ENCODE measurements around the gene MYMK. TPM values are rescaled to one million over a fixed set of nuclear protein-coding genes. Genes with fewer than 3 reads are reported as not detected.

Gene MYMK
- not detected in 5 replicates for total RNA-seq (2022; extraction: Qiagen RNA extraction; ENCODE audit: low read depth)

GRCh38 chr9:133524679-133525228 lies at the start of gene MYMK:
TSS of gene MYMK (minus strand) at chr9:133524959. CDS start at chr9:133524844, 115 bp downstream.

GRCh38 chr9:133534346-133535291 lies 9.9 kb upstream of the MYMK start, which contains the start of gene ADAMTSL2:
TSS of gene ADAMTSL2 (plus strand) at chr9:133534704. CDS start at chr9:133536713, 2,009 bp downstream.

GRCh38 chr9:133478851-133479711 lies 45.7 kb downstream of the MYMK start, which contains the start of gene SLC2A6:
TSS of gene SLC2A6 (minus strand) at chr9:133479099. CDS start at chr9:133479059, 40 bp downstream.

Other genes with a start within 250 kb of the MYMK start
- not detected in 5 replicates for gene ABO, start 249.8 kb downstream of the MYMK start, total RNA-seq (2022; extraction: Qiagen RNA extraction; ENCODE audit: low read depth)
- 24.0 to 32.5 TPM (median 27.3 TPM) in 5 replicates for gene SURF6, start 188.8 kb downstream of the MYMK start, total RNA-seq (2022; extraction: Qiagen RNA extraction; ENCODE audit: low read depth)
- 23.9 to 31.9 TPM (median 29.7 TPM) in 5 replicates for gene MED22, start 176.8 kb downstream of the MYMK start, total RNA-seq (2022; extraction: Qiagen RNA extraction; ENCODE audit: low read depth)
- gene RPL7A, start 176.7 kb downstream of the MYMK start, total RNA-seq (2022; extraction: Qiagen RNA extraction; ENCODE audit: low read depth) = 3,321 to 3,607 TPM (median 3,503 TPM) in 5 replicates
- gene SURF1, start 168.5 kb downstream of the MYMK start, total RNA-seq (2022; extraction: Qiagen RNA extraction; ENCODE audit: low read depth) = 30.5 to 49.9 TPM (median 44.1 TPM) in 5 replicates
- gene SURF2, start 168.4 kb downstream of the MYMK start, total RNA-seq (2022; extraction: Qiagen RNA extraction; ENCODE audit: low read depth) = 39.2 to 55.8 TPM (median 47.0 TPM) in 5 replicates
- 179 to 209 TPM (median 208 TPM) in 5 replicates for gene SURF4, start 148.9 kb downstream of the MYMK start, total RNA-seq (2022; extraction: Qiagen RNA extraction; ENCODE audit: low read depth)
- 0.23 to 1.4 TPM (median 0.81 TPM) in 5 replicates for gene STKLD1, start 148.6 kb downstream of the MYMK start, total RNA-seq (2022; extraction: Qiagen RNA extraction; ENCODE audit: low read depth)
- 31.4 to 44.3 TPM (median 39.2 TPM) in 5 replicates for gene REXO4, start 106.9 kb downstream of the MYMK start, total RNA-seq (2022; extraction: Qiagen RNA extraction; ENCODE audit: low read depth)
- 0.28 to 0.73 TPM (median 0.48 TPM) in 5 replicates for gene ADAMTS13, start 102.6 kb downstream of the MYMK start, total RNA-seq (2022; extraction: Qiagen RNA extraction; ENCODE audit: low read depth)
- 3.3 to 4.8 TPM (median 4.4 TPM) in 5 replicates for gene CACFD1, start 65.0 kb downstream of the MYMK start, total RNA-seq (2022; extraction: Qiagen RNA extraction; ENCODE audit: low read depth)
- 16.2 to 24.6 TPM (median 21.2 TPM) in 5 replicates for gene SLC2A6, start 45.9 kb downstream of the MYMK start, total RNA-seq (2022; extraction: Qiagen RNA extraction; ENCODE audit: low read depth)
- gene ADAMTSL2, start 9.7 kb upstream of the MYMK start, total RNA-seq (2022; extraction: Qiagen RNA extraction; ENCODE audit: low read depth) = not detected in 5 replicates
- gene FAM163B, start 84.4 kb upstream of the MYMK start, total RNA-seq (2022; extraction: Qiagen RNA extraction; ENCODE audit: low read depth) = not detected in 5 replicates
- gene DBH, start 111.4 kb upstream of the MYMK start, total RNA-seq (2022; extraction: Qiagen RNA extraction; ENCODE audit: low read depth) = not detected in 5 replicates
- gene SARDH, start 213.4 kb upstream of the MYMK start, total RNA-seq (2022; extraction: Qiagen RNA extraction; ENCODE audit: low read depth) = 0.07 to 0.13 TPM (median 0.08 TPM) in 4 of 5 replicates, not detected in the other

Measured in A549 treated with CpdA at 1 μM for 4 hours (cell line).